Testis (tissue), 2 donors: ENCODE results near the gene RNF151.

Experiments
- POLR2A ChIP-seq: fragments of 450-650 bp; IDR thresholded peaks from one replicate; pipeline ENCODE4 v1.6.1; 2017; ENCODE audit warnings: antibody characterized with exemption, mild to moderate bottlenecking, moderate library complexity
- TF ChIP-seq, protein P1 (sequence below), 3 experiments: fragments of 450-650 bp in 2 of 3; fragments of 200-600 bp in 1 of 3; sonication (generic) in 1 of 3; IDR thresholded peaks; one replicate each; pipeline ENCODE4 v1.5.1; 2016 to 2019; ENCODE audit warnings: antibody characterized with exemption in 3 of 3, mild to moderate bottlenecking in 2 of 3, moderate library complexity in 1 of 3

DNA sequence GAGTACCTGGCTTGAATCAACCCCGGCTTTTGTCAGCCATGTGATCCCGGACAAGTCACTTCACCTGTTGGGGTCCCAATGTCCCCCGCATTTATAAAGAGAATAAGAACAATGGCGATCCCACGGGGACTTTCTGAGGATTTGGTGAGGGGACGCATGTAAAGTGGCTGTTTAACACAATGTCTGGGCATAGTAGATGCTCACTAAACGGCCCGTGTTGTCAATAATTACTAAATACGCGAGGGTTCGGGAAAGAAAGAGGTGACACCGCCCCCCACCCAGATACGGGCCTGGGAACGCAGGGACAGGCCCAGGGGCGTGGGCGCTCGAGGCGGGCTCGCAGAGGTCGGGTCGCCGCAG, 24.9 kb downstream of the RNF151 start:
- TF ChIP-seq, protein P1, sequence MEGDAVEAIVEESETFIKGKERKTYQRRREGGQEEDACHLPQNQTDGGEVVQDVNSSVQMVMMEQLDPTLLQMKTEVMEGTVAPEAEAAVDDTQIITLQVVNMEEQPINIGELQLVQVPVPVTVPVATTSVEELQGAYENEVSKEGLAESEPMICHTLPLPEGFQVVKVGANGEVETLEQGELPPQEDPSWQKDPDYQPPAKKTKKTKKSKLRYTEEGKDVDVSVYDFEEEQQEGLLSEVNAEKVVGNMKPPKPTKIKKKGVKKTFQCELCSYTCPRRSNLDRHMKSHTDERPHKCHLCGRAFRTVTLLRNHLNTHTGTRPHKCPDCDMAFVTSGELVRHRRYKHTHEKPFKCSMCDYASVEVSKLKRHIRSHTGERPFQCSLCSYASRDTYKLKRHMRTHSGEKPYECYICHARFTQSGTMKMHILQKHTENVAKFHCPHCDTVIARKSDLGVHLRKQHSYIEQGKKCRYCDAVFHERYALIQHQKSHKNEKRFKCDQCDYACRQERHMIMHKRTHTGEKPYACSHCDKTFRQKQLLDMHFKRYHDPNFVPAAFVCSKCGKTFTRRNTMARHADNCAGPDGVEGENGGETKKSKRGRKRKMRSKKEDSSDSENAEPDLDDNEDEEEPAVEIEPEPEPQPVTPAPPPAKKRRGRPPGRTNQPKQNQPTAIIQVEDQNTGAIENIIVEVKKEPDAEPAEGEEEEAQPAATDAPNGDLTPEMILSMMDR (IDR thresholded peaks at IDR 0.05): no peak
- TF ChIP-seq POLR2A: no peak
